PFSK-1 (cell line): ENCODE results near the gene COL9A1.

Source experiments
- POLR2AphosphoS5 ChIP-seq: IDR thresholded peaks from 2 replicates; pipeline ENCODE4 v1.6.1; 2012; ENCODE audit warnings: low read depth, mild to moderate bottlenecking, control low read depth, low read length, moderate library complexity
- SIN3A ChIP-seq: IDR thresholded peaks from 2 replicates; pipeline ENCODE4 v1.6.1; 2012; ENCODE audit warnings: mild to moderate bottlenecking, low read length, moderate library complexity, borderline replicate concordance; ENCODE audit not compliant: insufficient read depth
- TAF1 ChIP-seq: IDR thresholded peaks from 2 replicates; pipeline ENCODE4 v1.6.1; 2012; ENCODE audit warnings: low read length, control low read depth, borderline replicate concordance; ENCODE audit not compliant: insufficient read depth
- TF ChIP-seq, protein P1 (sequence below), 2 experiments: IDR thresholded peaks; 2 replicates each; pipeline versions ENCODE4 v1.6.1 to v1.8.0; 2011 to 2012; ENCODE audit warnings: low read depth in 2 of 2, low read length in 2 of 2, control low read depth in 1 of 2, inconsistent platforms in 1 of 2, mild to moderate bottlenecking in 1 of 2, moderate library complexity in 1 of 2; ENCODE audit not compliant: insufficient read depth in 1 of 2

DNA sequence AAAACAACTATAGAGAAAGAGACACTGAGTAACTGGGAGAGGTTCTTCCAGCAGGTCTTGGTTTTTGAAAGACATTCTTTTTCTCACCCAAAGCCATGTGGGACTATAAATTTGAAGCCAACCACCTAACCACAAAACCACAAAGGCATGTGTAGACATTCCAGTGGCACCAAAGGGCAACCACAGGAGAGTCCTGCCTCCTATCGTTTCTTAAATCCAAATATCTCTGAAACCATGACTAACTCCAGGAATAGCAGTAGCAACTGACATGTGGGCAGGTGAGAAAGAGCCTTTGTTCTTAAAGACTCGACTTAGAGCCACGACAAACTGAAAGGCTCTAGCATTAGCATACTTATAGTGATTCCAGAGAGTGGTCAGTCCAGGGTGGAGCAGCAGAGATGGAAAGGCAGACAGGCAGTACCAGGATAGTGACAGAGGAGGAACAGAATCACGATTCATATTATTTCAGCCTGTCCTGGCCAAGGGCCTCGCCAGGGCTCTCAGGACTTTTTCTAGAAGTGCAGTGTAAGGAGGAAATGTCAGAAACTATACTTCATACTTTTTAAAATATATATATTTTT, 9.4 kb upstream of the COL9A1 start:
- TF ChIP-seq POLR2AphosphoS5, result no peak
- no peak for TF ChIP-seq TAF1
- TF ChIP-seq, protein P1, sequence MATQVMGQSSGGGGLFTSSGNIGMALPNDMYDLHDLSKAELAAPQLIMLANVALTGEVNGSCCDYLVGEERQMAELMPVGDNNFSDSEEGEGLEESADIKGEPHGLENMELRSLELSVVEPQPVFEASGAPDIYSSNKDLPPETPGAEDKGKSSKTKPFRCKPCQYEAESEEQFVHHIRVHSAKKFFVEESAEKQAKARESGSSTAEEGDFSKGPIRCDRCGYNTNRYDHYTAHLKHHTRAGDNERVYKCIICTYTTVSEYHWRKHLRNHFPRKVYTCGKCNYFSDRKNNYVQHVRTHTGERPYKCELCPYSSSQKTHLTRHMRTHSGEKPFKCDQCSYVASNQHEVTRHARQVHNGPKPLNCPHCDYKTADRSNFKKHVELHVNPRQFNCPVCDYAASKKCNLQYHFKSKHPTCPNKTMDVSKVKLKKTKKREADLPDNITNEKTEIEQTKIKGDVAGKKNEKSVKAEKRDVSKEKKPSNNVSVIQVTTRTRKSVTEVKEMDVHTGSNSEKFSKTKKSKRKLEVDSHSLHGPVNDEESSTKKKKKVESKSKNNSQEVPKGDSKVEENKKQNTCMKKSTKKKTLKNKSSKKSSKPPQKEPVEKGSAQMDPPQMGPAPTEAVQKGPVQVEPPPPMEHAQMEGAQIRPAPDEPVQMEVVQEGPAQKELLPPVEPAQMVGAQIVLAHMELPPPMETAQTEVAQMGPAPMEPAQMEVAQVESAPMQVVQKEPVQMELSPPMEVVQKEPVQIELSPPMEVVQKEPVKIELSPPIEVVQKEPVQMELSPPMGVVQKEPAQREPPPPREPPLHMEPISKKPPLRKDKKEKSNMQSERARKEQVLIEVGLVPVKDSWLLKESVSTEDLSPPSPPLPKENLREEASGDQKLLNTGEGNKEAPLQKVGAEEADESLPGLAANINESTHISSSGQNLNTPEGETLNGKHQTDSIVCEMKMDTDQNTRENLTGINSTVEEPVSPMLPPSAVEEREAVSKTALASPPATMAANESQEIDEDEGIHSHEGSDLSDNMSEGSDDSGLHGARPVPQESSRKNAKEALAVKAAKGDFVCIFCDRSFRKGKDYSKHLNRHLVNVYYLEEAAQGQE (IDR thresholded peaks at IDR 0.05; ENCODE audit: insufficient read depth in 1 of 2, low read depth in 2 of 2, low read length in 2 of 2), result no peak
- no peak for TF ChIP-seq SIN3A
